ENCODE results near the gene ANGPTL4.

GRCh38 chr19:8355631-8356402, 8.1 kb upstream of the ANGPTL4 start:
- no peak for TF ChIP-seq POLR2AphosphoS5 (IDR thresholded peaks at IDR 0.05; ENCODE audit: low read depth)
- TF ChIP-seq EZH2 (IDR thresholded peaks at IDR 0.05; ENCODE audit: low read depth, unreplicated experiment) = no peak
- no peak for TF ChIP-seq CTCF (conservative IDR thresholded peaks at IDR 0.05; ENCODE audit: low read depth in 2 of 2)
- no peak for TF ChIP-seq EZH2phosphoT487 (IDR thresholded peaks at IDR 0.05; ENCODE audit: unreplicated experiment)
- no peak for TF ChIP-seq CREB1 (CRISPR knock-in tag; IDR thresholded peaks at IDR 0.05; ENCODE audit: low read depth)
- TF ChIP-seq ZNF462 (CRISPR knock-in tag; IDR thresholded peaks at IDR 0.05) = no peak
- TF ChIP-seq REST (IDR thresholded peaks at IDR 0.05; ENCODE audit: unreplicated experiment) = no peak
- TF ChIP-seq NANOG (IDR thresholded peaks at IDR 0.05; ENCODE audit: borderline replicate concordance) = no peak
- TF ChIP-seq ETS1 (IDR thresholded peaks at IDR 0.05) = no peak
- no peak for TF ChIP-seq ZNF331 (CRISPR knock-in tag; IDR thresholded peaks at IDR 0.05; ENCODE audit: low read depth)
- no peak for TF ChIP-seq STAT1 (IDR thresholded peaks at IDR 0.05; ENCODE audit: unreplicated experiment)
- TF ChIP-seq ZNF114 (CRISPR knock-in tag; IDR thresholded peaks at IDR 0.05) = no peak
- no peak for TF ChIP-seq JUNB (IDR thresholded peaks at IDR 0.05; ENCODE audit: unreplicated experiment)

Data from GM23338 (cell line).